GM23248 (cell line): ENCODE data around the gene ORM2. TPM values are rescaled to one million over a fixed set of nuclear protein-coding genes. Genes with fewer than 3 reads are reported as not detected.

ENCODE experiments used
- DNase-seq: peaks from one replicate; pipeline ENCODE4 v3.0.0-alpha.2; 2015
- H2AFZ ChIP-seq: fragments of 200-600 bp; sonication (generic); 2 replicates; pipeline ENCODE4 v1.6.1; 2016; ENCODE audit warnings: antibody characterized with exemption
- H3F3A ChIP-seq: fragments of 200-600 bp; sonication (generic); 2 replicates; pipeline ENCODE4 v1.6.1; 2016; ENCODE audit warnings: mild to moderate bottlenecking, antibody characterized with exemption, mixed run types; ENCODE audit not compliant: insufficient read depth
- H3K27ac ChIP-seq: fragments of 200-600 bp; sonication (generic); 2 replicates; pipeline ENCODE4 v1.5.1; 2016; ENCODE audit warnings: mild to moderate bottlenecking
- H3K27me3 ChIP-seq: fragments of 200-600 bp; sonication (generic); replicated peaks from 2 replicates; pipeline ENCODE4 v1.6.1; 2016; ENCODE audit warnings: mild to moderate bottlenecking; ENCODE audit not compliant: insufficient read depth
- H3K36me3 ChIP-seq: fragments of 200-600 bp; sonication (generic); 2 replicates; pipeline ENCODE4 v1.6.1; 2016; ENCODE audit warnings: low read depth, mild to moderate bottlenecking
- H3K4me1 ChIP-seq: fragments of 200-600 bp; sonication (generic); 2 replicates; pipeline ENCODE4 v1.6.1; 2016; ENCODE audit warnings: mild to moderate bottlenecking; ENCODE audit not compliant: insufficient read depth
- H3K4me2 ChIP-seq: fragments of 200-600 bp; sonication (generic); one replicate; pipeline ENCODE4 v1.6.1; 2016; ENCODE audit warnings: mild to moderate bottlenecking; ENCODE audit not compliant: unreplicated experiment
- H3K4me3 ChIP-seq: fragments of 200-600 bp; sonication (generic); 2 replicates; pipeline ENCODE4 v1.5.1; 2016; ENCODE audit warnings: mild to moderate bottlenecking
- H3K79me2 ChIP-seq: fragments of 200-600 bp; sonication (generic); 2 replicates; pipeline ENCODE4 v1.6.1; 2016; ENCODE audit warnings: mild to moderate bottlenecking; ENCODE audit not compliant: insufficient read depth
- H3K9ac ChIP-seq: fragments of 200-600 bp; sonication (generic); 2 replicates; pipeline ENCODE4 v1.6.1; 2016; ENCODE audit warnings: mild to moderate bottlenecking
- H3K9me2 ChIP-seq: fragments of 200-600 bp; sonication (generic); 2 replicates; pipeline ENCODE4 v1.6.1; 2016; ENCODE audit warnings: mixed run types, mild to moderate bottlenecking, moderate library complexity; ENCODE audit not compliant: insufficient read depth
- H3K9me3 ChIP-seq: fragments of 200-600 bp; sonication (generic); one replicate; pipeline ENCODE4 v1.6.1; 2017; ENCODE audit warnings: low read depth
- H4K20me1 ChIP-seq: fragments of 200-600 bp; sonication (generic); 2 replicates; pipeline ENCODE4 v1.6.0; 2016; ENCODE audit not compliant: insufficient read depth
- EZH2 ChIP-seq: fragments of 200-600 bp; sonication (generic); IDR thresholded peaks from 2 replicates; pipeline ENCODE4 v1.6.1; 2018; ENCODE audit warnings: antibody characterized with exemption, mild to moderate bottlenecking; ENCODE audit not compliant: insufficient read depth, poor library complexity, severe bottlenecking
- EZH2phosphoT487 ChIP-seq: fragments of 200-600 bp; sonication (generic); IDR thresholded peaks from 2 replicates; pipeline ENCODE4 v1.6.1; 2018; ENCODE audit warnings: antibody characterized with exemption, moderate library complexity, mild to moderate bottlenecking, low read depth; ENCODE audit not compliant: insufficient read depth
- WGBS, 2 experiments: methylation state at CpG; one replicate each; pipeline ENCODE4 v1.1.6; 2015 to 2017; ENCODE audit warnings: low lambda C conversion rate in 2 of 2, low coverage in 1 of 2; ENCODE audit errors: missing lambda C conversion rate in 2 of 2; 5-methylcytosine and 5-hydroxymethylcytosine counted together
- in situ Hi-C: fragments of 300-500 bp; cut with MboI; formaldehyde crosslinking; loops from 2 replicates; pipeline ENCODE4 v1.15.0; 2020
- polyA plus RNA-seq: library from polyadenylated mRNA; unstranded; fragments of >200 nt; fragmentation: Nextera tagmentation; extraction: Ambion mirVana; gene quantifications from 2 replicates; pipeline ENCODE4 v1.2.1, GENCODE V29; 2016
- total RNA-seq: library from RNA; depleted of rRNA; stranded (reverse); fragments of >200 nt; shearing (Covaris generic); gene quantifications from 2 replicates; pipeline ENCODE4 v1.2.3, GENCODE V29; 2014; rRNA removed

ORM2 gene
- total and polyA plus RNA-seq, 2 experiments from 2014 or later, result not detected

DNA sequence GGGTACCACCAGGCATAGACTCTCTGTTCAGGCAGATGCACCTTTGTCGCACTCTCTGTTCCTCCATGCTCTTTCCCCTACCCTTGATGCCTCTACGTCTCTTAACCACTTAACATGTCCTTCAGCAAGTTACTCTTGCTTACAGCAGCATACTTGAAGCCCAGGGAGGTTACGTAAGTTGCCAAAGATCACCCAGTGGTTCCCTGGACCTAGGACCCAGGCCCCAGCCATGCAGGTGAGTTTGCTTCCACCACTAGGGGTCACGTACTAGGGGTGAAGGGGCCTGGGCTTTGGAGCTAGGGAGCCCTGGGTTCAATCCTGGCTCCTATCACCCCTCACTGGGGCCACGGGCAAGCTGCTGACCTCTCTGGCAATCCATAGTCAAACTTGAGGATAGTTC is 49.2 kb downstream of the ORM2 start:
- DNase-seq, result no peak
- no peaks in the 10 kb centered on the region for H3K9me3 ChIP-seq
- WGBS, 2 experiments, result 97 to 100% methylated on average over 5 of the region's 5 CpGs
- H3K27me3 ChIP-seq, result no peaks in the 10 kb centered on the region
- TF ChIP-seq EZH2 (no peak), EZH2phosphoT487 (no peak)
- H3K9me2 ChIP-seq, result no peaks in the 10 kb centered on the region
- no peak overlapping the region for H3K4me3 ChIP-seq
- H2AFZ ChIP-seq, result no peak overlapping the region
- H3F3A ChIP-seq, result 0 out of 2 replicates have a peak, but pooled peaks cover 16% of the 10 kb centered on the region
- peaks cover 33% of the 10 kb centered on the region for H3K79me2 ChIP-seq
- in situ Hi-C loops, result no loop called here
- peaks cover 15% of the 10 kb centered on the region for H3K4me1 ChIP-seq
- H3K9ac ChIP-seq, result no peak overlapping the region
- H4K20me1 ChIP-seq, result no peaks in the 10 kb centered on the region
- no peak overlapping the region for H3K27ac ChIP-seq
- peaks cover 7% of the 10 kb centered on the region; the same call in 1 of the 2 replicates for H3K36me3 ChIP-seq
- H3K4me2 ChIP-seq, result no peak overlapping the region

Other genes starting within 250 kb of the ORM2 start
- gene KIF12, start 230.6 kb upstream of the ORM2 start, total RNA-seq, result not detected in 2 replicates
- gene KIF12, start 230.6 kb upstream of the ORM2 start, polyA plus RNA-seq, result not detected in 2 replicates
- gene COL27A1, start 174.3 kb upstream of the ORM2 start, total RNA-seq, result 2.3 and 3.9 TPM in 2 replicates
- gene COL27A1, start 174.3 kb upstream of the ORM2 start, polyA plus RNA-seq, result 1.0 and 1.6 TPM in 2 replicates
- gene ORM1, start 6.8 kb upstream of the ORM2 start, total RNA-seq, result not detected in 2 replicates
- gene ORM1, start 6.8 kb upstream of the ORM2 start, polyA plus RNA-seq, result not detected in 2 replicates
- 6.6 and 8.1 TPM in 2 replicates for gene AKNA, start 58.1 kb downstream of the ORM2 start, total RNA-seq
- gene AKNA, start 58.1 kb downstream of the ORM2 start, polyA plus RNA-seq, result 1.8 and 1.9 TPM in 2 replicates
- 0.76 and 1.1 TPM in 2 replicates for gene WHRN, start 175.6 kb downstream of the ORM2 start, total RNA-seq
- gene WHRN, start 175.6 kb downstream of the ORM2 start, polyA plus RNA-seq, result 1.5 and 1.8 TPM in 2 replicates